Mesendoderm (in vitro differentiated cells): ENCODE measurements around the gene SMPD3.

Experiments used
- DNase-seq: peaks from one replicate; pipeline ENCODE4 v3.0.0; 2013
- H2AK5ac ChIP-seq: 2 replicates; pipeline ENCODE4 v1.6.1; 2013; ENCODE audit warnings: low read length, inconsistent platforms
- H2BK120ac ChIP-seq: 2 replicates; pipeline ENCODE4 v1.6.1; 2013; ENCODE audit warnings: low read depth, mild to moderate bottlenecking, low read length, moderate library complexity, mixed read lengths
- H2BK15ac ChIP-seq: replicated peaks from 2 replicates; pipeline ENCODE4 v1.6.1; 2013; ENCODE audit warnings: low read depth, mild to moderate bottlenecking, moderate library complexity
- H2BK5ac ChIP-seq: 2 replicates; pipeline ENCODE4 v1.6.1; 2013; ENCODE audit warnings: low read length, inconsistent platforms
- H3K18ac ChIP-seq: 2 replicates; pipeline ENCODE4 v1.6.1; 2013; ENCODE audit warnings: mild to moderate bottlenecking, low read length, mixed read lengths
- H3K23ac ChIP-seq: one replicate; pipeline ENCODE4 v1.6.1; 2013; ENCODE audit warnings: low read length
- H3K27ac ChIP-seq: 2 replicates; pipeline ENCODE4 v1.5.1; 2013; ENCODE audit warnings: low read depth, mild to moderate bottlenecking, inconsistent platforms, low read length, moderate library complexity
- H3K27me3 ChIP-seq: 2 replicates; pipeline ENCODE4 v1.6.1; 2013; ENCODE audit warnings: low read length, control low read depth, mild to moderate bottlenecking, inconsistent platforms; ENCODE audit not compliant: insufficient read depth, poor library complexity
- H3K36me3 ChIP-seq: 2 replicates; pipeline ENCODE4 v1.6.1; 2013; ENCODE audit warnings: low read length, inconsistent platforms; ENCODE audit not compliant: control insufficient read depth, insufficient read depth
- H3K4ac ChIP-seq: one replicate; pipeline ENCODE4 v1.6.1; 2013; ENCODE audit warnings: low read depth, mild to moderate bottlenecking, low read length, moderate library complexity
- H3K4me1 ChIP-seq: 2 replicates; pipeline ENCODE4 v1.6.1; 2013; ENCODE audit warnings: low read depth, low read length, inconsistent platforms; ENCODE audit not compliant: control insufficient read depth
- H3K4me2 ChIP-seq: 2 replicates; pipeline ENCODE4 v1.6.1; 2013; ENCODE audit warnings: low read length
- H3K4me3 ChIP-seq: 2 replicates; pipeline ENCODE4 v1.5.1; 2013; ENCODE audit warnings: mild to moderate bottlenecking, low read length
- H3K56ac ChIP-seq: one replicate; pipeline ENCODE4 v1.6.1; 2013; ENCODE audit warnings: low read length
- H3K79me1 ChIP-seq: 2 replicates; pipeline ENCODE4 v1.6.1; 2013; ENCODE audit warnings: low read length, inconsistent platforms
- H3K79me2 ChIP-seq: 2 replicates; pipeline ENCODE4 v1.6.1; 2013; ENCODE audit warnings: mild to moderate bottlenecking, low read length; ENCODE audit not compliant: control insufficient read depth, insufficient read depth
- H3K9ac ChIP-seq: 2 replicates; pipeline ENCODE4 v1.6.1; 2013; ENCODE audit warnings: low read length, inconsistent platforms
- H4K5ac ChIP-seq: one replicate; pipeline ENCODE4 v1.6.1; 2013; ENCODE audit warnings: low read length
- H4K8ac ChIP-seq: one replicate; pipeline ENCODE4 v1.6.1; 2013; ENCODE audit warnings: low read depth, mild to moderate bottlenecking, control low read depth, low read length, moderate library complexity
- WGBS: extraction: QIAGEN DNeasy Blood & Tissue Kit; methylation state at CpG from one replicate; pipeline ENCODE4 v1.1.7; 2013; ENCODE audit warnings: low lambda C conversion rate, missing lambda C conversion rate; ENCODE audit not compliant: insufficient coverage; ENCODE audit errors: extremely low coverage; 5-methylcytosine and 5-hydroxymethylcytosine counted together

The SMPD3 gene

DNA sequence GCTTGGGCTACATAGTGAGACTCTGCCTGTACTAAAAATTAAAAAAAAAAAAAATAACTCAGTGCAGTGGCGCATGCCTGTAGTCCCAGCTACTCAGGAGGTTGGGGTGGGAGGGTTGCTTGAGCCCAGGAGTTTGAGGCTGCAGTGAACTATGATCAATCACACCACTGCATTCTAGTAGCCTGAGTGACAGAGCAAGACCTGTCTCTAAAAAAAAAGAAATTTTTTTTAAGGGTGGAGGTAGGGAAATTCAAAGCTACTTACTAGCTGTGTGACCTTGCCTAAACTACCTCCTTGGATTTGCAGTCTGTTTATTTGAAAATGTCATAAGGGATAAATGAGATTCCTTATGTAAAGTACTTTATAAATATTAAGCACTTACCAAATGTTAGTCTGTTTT, 3.4 kb upstream of the SMPD3 start:
- no peak overlapping the region for H3K4ac ChIP-seq
- no peak overlapping the region for H4K8ac ChIP-seq
- peaks cover under 1% of the 10 kb centered on the region for H3K27me3 ChIP-seq
- no peak overlapping the region for H2BK5ac ChIP-seq
- no peak overlapping the region for H2BK120ac ChIP-seq
- H3K36me3 ChIP-seq, result no peaks in the 10 kb centered on the region
- H3K4me3 ChIP-seq, result no peak overlapping the region
- WGBS, result no CpG with 5 or more reads among the region's 1 CpG
- H2AK5ac ChIP-seq, result no peak overlapping the region
- H4K5ac ChIP-seq, result no peak overlapping the region
- H3K4me2 ChIP-seq, result no peak overlapping the region
- H3K4me1 ChIP-seq, result no peaks in the 10 kb centered on the region
- H2BK15ac ChIP-seq, result no peak overlapping the region
- DNase-seq, result no peak
- H3K79me2 ChIP-seq, result no peaks in the 10 kb centered on the region
- no peak overlapping the region for H3K23ac ChIP-seq
- no peak overlapping the region for H3K56ac ChIP-seq
- H3K9ac ChIP-seq, result no peak overlapping the region
- no peak overlapping the region for H3K18ac ChIP-seq
- no peaks in the 10 kb centered on the region for H3K79me1 ChIP-seq
- no peak overlapping the region for H3K27ac ChIP-seq

DNA sequence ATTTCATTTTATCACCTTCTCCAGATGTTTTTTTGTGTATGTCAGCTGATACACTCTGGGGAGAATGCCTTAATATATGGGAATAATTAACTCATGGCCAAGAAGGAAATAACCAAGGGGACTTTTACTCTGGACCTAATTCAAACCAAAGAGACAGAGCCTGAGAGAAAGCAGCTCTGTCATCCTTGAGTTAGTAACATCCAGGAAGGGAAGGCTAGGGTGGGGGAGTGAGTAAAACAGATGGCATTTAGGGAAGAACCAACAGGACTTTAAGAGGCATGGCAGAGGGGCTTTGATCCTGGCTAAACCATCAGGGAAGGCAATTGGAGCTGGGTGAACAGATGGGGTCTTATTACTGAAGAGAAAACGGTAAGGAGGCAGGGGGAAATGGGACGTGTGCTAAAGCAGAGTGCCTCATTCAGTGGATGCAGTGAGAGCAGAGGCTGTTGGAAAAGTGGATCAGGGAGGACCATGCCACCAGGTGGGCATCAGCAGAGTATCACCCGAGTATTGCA, 2.5 kb upstream of the SMPD3 start:
- no peaks in the 10 kb centered on the region for H3K4me1 ChIP-seq
- no peak overlapping the region for H3K23ac ChIP-seq
- H2BK5ac ChIP-seq, result no peak overlapping the region
- H3K27ac ChIP-seq, result no peak overlapping the region
- H3K56ac ChIP-seq, result no peak overlapping the region
- H3K4me2 ChIP-seq, result no peak overlapping the region
- H3K4me3 ChIP-seq, result no peak overlapping the region
- H3K9ac ChIP-seq, result no peak overlapping the region
- no peak overlapping the region for H2BK120ac ChIP-seq
- H3K4ac ChIP-seq, result no peak overlapping the region
- no peak overlapping the region for H2BK15ac ChIP-seq
- WGBS, result no CpG with 5 or more reads among the region's 3 CpGs
- no peak overlapping the region for H2AK5ac ChIP-seq
- no peak overlapping the region for H4K8ac ChIP-seq
- H3K27me3 ChIP-seq, result peaks cover 3% of the 10 kb centered on the region
- H3K79me2 ChIP-seq, result no peaks in the 10 kb centered on the region
- H3K18ac ChIP-seq, result no peak overlapping the region
- H4K5ac ChIP-seq, result no peak overlapping the region
- DNase-seq, result no peak
- H3K79me1 ChIP-seq, result no peaks in the 10 kb centered on the region
- no peaks in the 10 kb centered on the region for H3K36me3 ChIP-seq

DNA sequence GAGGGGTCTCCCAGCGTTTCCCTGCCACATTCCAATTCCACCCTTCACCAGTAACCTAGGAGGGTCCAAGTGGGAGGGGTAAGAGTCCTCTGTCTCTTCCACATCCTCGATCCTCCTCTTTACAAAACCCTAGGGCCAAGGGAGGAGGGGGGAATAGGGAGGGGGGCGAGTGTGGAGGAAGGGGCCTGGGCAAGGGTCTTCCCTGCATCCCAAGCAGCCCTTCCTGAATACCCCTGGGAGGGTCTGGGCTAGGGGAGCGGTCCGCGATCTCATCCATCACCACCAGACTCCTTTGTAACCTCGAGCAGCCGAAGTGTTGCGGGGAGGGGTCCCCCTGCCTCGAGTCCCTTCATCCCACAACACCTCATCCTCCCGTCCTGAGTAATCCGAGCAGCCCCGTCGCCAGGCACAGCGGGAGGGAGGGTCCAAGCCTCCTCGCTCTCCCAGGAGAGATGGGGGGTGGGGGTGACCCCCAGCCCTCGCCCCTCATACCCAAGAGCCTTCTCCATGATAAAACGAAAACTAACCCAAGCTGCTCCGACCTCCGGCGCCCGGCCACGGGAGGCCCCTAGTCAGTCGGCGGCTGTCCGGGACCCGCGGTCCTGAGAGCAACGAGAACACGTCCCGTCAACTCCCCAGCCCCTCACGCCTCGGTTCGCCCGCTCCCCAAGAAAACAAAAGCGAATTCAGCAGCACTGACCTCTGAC, 502 bp downstream of the SMPD3 start:
- Histone ChIP-seq H4K8ac (no peak overlapping the region), H3K36me3 (no peaks in the 10 kb centered on the region), H3K18ac (no peak overlapping the region), H2BK5ac (no peak overlapping the region), H2BK120ac (no peak overlapping the region), H3K56ac (no peak overlapping the region), H3K4me1 (no peaks in the 10 kb centered on the region), H3K79me2 (no peaks in the 10 kb centered on the region), H3K9ac (no peak overlapping the region), H3K4me3 (no peak overlapping the region), H3K79me1 (no peaks in the 10 kb centered on the region), H3K27ac (no peak overlapping the region), H3K4me2 (peak overlapping the region; percentile 36), H3K23ac (no peak overlapping the region), H4K5ac (no peak overlapping the region), H3K4ac (no peak overlapping the region), H2AK5ac (no peak overlapping the region), H3K27me3 (peaks cover 3% of the 10 kb centered on the region), H2BK15ac (no peak overlapping the region)
- WGBS, result no CpG with 5 or more reads among the region's 36 CpGs
- DNase-seq, result no peak

DNA sequence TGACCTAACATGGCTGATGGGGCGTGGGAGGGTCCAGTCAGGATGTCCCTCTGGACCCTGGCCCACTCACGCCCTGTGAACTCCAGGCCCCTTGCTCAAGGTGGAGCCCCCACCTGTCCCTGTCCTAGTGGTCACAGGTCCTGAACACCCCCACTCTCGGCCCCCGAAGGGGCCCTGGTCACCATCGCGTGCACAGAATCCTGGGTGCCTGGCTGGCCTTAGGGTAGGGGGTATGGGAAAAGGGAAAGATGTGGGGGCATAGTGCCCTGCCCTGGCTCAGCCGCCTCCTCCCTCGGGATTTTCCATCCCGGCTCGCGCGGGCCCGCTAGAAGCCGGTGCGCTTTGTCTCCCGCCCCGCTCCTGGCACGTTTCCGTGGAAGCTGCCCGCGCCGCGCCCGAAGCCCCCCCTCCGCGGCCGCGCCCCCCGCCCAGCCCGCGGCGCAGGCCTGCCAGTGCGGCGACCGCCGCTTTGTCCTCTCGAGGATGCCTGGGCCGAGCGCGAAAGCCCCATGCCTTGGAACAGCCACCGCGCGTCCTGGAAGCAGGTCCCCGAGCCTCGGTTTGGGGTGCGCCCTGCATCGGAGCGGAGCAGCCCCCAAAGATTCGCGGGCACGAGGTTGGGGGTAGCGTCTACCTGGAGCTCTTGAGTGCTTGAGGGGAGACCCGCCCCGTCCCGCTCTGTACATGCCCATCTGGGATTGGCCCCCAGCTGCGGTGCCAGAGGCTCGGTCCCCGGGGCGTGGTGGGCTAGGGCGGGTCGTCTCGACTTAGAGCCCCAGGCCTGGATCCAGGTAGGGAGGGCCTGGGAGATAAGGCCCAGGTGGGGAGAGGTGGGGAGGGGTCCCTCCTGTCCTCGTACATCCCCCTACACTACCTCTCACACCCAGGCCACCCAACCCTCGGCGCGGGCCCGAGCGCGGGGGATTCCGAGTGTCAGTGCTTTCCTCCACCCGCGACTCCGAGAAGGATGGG, 1.3 kb downstream of the SMPD3 start:
- Histone ChIP-seq H3K79me2 (no peaks in the 10 kb centered on the region), H3K9ac (no peak overlapping the region), H2AK5ac (no peak overlapping the region), H3K23ac (no peak overlapping the region), H3K27me3 (peaks cover 3% of the 10 kb centered on the region), H3K4ac (no peak overlapping the region), H3K18ac (no peak overlapping the region), H2BK120ac (no peak overlapping the region), H4K5ac (no peak overlapping the region), H3K36me3 (no peaks in the 10 kb centered on the region), H2BK15ac (no peak overlapping the region), H3K4me1 (no peaks in the 10 kb centered on the region), H3K79me1 (no peaks in the 10 kb centered on the region), H3K27ac (no peak overlapping the region), H3K56ac (no peak overlapping the region), H3K4me3 (no peak overlapping the region), H3K4me2 (no peak overlapping the region), H4K8ac (no peak overlapping the region), H2BK5ac (no peak overlapping the region)
- no CpG with 5 or more reads among the region's 73 CpGs for WGBS
- no peak for DNase-seq

DNA sequence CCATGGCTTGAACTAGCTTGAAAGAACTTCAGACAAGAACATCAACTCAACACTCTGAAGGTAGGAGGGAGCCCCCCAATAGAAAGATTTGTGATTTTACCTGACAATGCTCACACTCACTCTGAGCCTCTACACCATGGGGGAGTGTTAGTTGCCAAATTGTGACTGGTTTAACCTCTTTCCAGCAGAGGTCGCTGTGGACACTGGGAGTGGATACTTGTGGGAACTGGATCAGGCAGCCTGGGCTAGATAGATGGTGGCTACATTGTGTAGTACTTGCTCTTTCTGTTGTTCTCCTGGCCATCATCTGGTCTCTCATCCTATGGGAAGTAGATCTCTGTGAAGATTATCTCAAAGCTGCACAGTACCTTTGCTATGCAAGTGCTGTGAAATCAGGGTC, 2.9 kb downstream of the SMPD3 start:
- no peaks in the 10 kb centered on the region for H3K36me3 ChIP-seq

More for the DNA sequence above, 2.9 kb downstream of the SMPD3 start:
- Histone ChIP-seq H3K27me3 (peaks cover 3% of the 10 kb centered on the region), H3K79me1 (no peaks in the 10 kb centered on the region), H2BK15ac (no peak overlapping the region), H3K9ac (no peak overlapping the region), H2AK5ac (no peak overlapping the region), H2BK120ac (no peak overlapping the region), H2BK5ac (no peak overlapping the region), H3K4me3 (no peak overlapping the region), H3K18ac (no peak overlapping the region), H3K27ac (no peak overlapping the region), H3K56ac (no peak overlapping the region), H3K4ac (no peak overlapping the region), H3K4me2 (no peak overlapping the region), H4K5ac (no peak overlapping the region), H3K79me2 (no peaks in the 10 kb centered on the region), H3K4me1 (no peaks in the 10 kb centered on the region), H3K23ac (no peak overlapping the region), H4K8ac (no peak overlapping the region)
- peak; percentile 87 for DNase-seq
- WGBS, result no CpG with 5 or more reads among the region's 1 CpG
